Bronchial epithelial cell (primary cell): ENCODE data around the gene TNRC6B. TPM values are rescaled to one million over a fixed set of nuclear protein-coding genes. Genes with fewer than 3 reads are reported as not detected.

ENCODE experiments used
- DNase-seq: peaks from one replicate; pipeline ENCODE4 v3.0.0-alpha.2; 2010; ENCODE audit warnings: low read depth
- FAIRE-seq: peaks from 2 replicates; lab custom pipeline; 2011; peaks lifted over from hg19 to GRCh38; lab: Jason Lieb, UNC
- H3K27me3 ChIP-seq: 2 replicates; pipeline ENCODE4 v1.5.1; 2011; ENCODE audit warnings: low read length; ENCODE audit not compliant: control insufficient read depth, insufficient read depth
- H3K36me3 ChIP-seq: 2 replicates; pipeline ENCODE4 v1.5.1; 2011; ENCODE audit warnings: low read length; ENCODE audit not compliant: control insufficient read depth, insufficient read depth
- H3K4me3 ChIP-seq: 2 replicates; pipeline ENCODE4 v1.5.1; 2011; ENCODE audit warnings: mild to moderate bottlenecking, low read depth, low read length, control low read depth
- total RNA-seq: library from RNA; depleted of rRNA; stranded (reverse); fragments of >200 nt; gene quantifications from 2 replicates; pipeline ENCODE4 v1.2.1, GENCODE V29; 2014
- TF ChIP-seq, protein P1 (sequence below): IDR thresholded peaks from 2 replicates; pipeline ENCODE4 v1.5.1; 2011; ENCODE audit warnings: mild to moderate bottlenecking, moderate library complexity, low read length, control low read depth, inconsistent platforms; ENCODE audit not compliant: insufficient read depth, severe bottlenecking

The TNRC6B gene
- total RNA-seq, 1 donor from 2014 or later: 8.4 TPM

DNA sequence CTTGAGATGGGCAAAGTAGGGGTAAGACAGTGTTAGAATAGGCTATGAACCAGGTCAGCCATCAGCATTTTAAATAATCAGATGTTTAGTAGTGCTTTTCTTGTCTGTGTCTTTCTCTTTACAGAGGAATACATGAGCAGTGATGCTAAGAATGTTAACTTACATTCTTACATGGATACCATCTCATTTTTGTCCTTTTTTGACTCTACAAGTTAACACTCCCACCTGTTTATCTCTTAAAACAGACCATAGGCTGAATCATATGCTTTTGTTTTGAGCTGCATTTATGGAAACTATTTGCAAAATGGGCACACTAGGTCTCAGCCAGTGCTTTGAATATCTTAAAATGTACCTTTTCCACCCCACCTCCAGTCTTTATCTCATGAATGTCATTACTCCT is 143.0 kb downstream of the TNRC6B start:
- no peak for FAIRE-seq
- H3K36me3 ChIP-seq: peaks cover 5% of the 10 kb centered on the region

DNA sequence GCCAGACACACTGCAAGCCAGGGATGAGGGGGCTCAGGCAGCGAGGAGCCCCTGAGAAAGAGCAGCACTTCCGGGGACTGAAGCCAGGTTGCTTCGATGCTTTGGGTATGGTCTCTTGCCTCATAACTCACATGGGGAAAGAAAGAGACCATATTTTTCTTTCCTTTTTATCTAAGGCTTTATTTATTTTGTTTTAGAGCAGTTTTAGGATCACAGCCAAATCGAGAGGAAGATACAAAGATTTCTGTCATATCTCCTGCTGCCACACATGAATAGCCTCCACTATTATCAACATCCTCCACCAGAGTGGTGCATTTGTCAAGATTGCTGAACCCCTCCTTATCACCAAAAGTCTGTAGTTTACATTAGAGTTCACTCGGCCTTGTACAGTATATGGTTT is 144.3 kb downstream of the TNRC6B start:
- TF ChIP-seq, protein P1, sequence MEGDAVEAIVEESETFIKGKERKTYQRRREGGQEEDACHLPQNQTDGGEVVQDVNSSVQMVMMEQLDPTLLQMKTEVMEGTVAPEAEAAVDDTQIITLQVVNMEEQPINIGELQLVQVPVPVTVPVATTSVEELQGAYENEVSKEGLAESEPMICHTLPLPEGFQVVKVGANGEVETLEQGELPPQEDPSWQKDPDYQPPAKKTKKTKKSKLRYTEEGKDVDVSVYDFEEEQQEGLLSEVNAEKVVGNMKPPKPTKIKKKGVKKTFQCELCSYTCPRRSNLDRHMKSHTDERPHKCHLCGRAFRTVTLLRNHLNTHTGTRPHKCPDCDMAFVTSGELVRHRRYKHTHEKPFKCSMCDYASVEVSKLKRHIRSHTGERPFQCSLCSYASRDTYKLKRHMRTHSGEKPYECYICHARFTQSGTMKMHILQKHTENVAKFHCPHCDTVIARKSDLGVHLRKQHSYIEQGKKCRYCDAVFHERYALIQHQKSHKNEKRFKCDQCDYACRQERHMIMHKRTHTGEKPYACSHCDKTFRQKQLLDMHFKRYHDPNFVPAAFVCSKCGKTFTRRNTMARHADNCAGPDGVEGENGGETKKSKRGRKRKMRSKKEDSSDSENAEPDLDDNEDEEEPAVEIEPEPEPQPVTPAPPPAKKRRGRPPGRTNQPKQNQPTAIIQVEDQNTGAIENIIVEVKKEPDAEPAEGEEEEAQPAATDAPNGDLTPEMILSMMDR: no peak
- DNase-seq: no peak
- no peak for FAIRE-seq
- no peaks in the 10 kb centered on the region for H3K27me3 ChIP-seq
- H3K36me3 ChIP-seq: peaks cover 5% of the 10 kb centered on the region
- H3K4me3 ChIP-seq: no peak overlapping the region

More for the DNA sequence above, 143.0 kb downstream of the TNRC6B start:
- Histone ChIP-seq H3K27me3 (no peaks in the 10 kb centered on the region), H3K4me3 (no peak overlapping the region)
- DNase-seq: no peak
- TF ChIP-seq, protein P1: no peak

DNA sequence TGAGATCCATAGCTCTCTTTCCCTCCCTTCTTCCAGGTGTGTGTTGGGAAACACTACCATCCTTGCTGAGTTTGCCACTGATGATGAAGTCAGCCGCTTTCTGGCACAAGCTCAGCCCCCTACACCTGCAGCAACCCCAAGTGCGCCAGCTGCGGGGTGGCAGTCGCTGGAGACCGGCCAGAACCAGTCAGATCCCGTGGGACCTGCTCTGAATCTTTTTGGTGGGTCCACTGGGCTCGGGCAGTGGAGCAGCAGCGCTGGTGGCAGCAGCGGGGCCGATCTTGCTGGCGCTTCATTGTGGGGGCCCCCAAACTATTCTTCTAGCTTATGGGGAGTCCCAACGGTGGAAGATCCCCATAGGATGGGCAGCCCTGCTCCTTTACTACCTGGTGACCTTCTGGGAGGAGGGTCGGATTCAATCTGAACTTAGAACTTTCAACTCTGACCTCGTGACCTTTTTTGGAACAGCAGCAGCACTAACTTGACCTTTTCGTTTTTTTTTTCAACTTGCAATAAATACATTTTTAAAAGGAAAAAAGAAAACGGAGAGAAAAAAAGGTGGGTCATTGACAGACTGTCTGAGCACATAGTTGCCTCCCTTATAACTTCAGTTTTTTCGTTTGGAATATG is 145.2 kb downstream of the TNRC6B start:
- H3K27me3 ChIP-seq: no peaks in the 10 kb centered on the region
- FAIRE-seq (no peak), DNase-seq (no peak)
- no peak overlapping the region for H3K4me3 ChIP-seq
- H3K36me3 ChIP-seq: peaks cover 5% of the 10 kb centered on the region
- TF ChIP-seq, protein P1: no peak

DNA sequence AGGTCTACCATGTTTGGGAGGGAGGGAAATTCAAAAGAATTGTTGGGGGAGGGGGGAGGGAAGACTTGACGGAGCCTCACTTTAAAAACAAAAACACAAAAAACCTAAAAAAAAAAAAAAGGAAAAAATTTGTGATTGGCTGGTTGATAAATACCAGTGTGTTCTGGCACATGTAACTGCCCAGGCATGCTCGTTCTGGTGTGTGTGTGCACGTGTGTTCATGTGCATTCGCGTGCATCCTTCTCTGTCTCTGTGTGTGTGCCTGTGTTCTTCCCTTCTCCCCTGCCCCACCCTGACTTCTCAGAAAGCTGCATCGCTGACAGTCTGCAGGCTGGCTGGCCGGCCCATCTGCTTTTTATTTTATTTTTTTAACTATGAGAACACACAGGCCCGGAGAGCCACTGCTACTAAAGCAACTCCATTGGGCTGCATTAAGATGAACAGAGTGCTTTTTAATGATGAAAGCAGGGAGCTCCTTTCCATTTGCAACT is 146.0 kb downstream of the TNRC6B start:
- H3K36me3 ChIP-seq: peaks cover 5% of the 10 kb centered on the region
- no peak for FAIRE-seq
- DNase-seq: no peak
- H3K4me3 ChIP-seq: no peak overlapping the region
- no peaks in the 10 kb centered on the region for H3K27me3 ChIP-seq
- TF ChIP-seq, protein P1: no peak

DNA sequence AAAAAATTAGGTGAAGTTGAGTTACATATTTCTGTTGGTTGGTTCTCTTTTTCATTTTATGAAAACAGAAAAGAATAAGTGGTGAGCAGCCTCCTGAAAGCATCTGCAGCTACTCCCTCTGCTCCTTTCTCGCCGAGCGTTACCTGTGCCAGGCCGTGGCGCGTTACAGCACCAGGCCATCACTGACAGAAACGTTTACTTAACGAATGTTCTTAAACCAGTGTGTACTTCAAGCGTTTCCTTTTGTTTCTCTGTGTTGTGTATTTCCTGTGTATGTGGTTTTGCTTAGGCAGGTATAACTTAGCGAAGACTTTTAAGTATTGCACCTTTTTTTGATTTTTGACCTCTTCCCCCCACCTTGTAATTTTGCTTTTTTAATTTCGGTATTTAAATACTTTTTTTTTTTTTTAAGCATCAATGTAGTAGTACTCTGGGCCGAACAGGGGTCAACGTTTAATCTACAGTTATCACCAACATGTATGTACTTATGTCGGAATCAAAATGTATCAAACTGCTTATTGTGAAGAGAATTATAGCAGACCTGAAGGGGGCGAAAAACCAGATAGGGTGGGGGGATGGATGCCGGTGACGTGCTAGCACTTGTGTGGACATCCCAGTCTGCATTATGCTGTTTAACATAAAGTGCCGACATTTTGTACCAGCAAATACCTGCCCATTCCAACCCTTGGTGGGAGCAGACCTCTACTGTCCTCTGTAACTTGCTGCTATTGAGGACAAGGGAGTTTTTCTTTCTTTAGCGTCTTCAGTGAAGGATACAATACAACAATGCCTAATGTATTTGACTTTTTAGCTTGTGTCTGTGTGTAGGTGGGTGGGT is 147.0 kb downstream of the TNRC6B start:
- peaks cover 5% of the 10 kb centered on the region for H3K36me3 ChIP-seq
- no peaks in the 10 kb centered on the region for H3K27me3 ChIP-seq
- FAIRE-seq (no peak), DNase-seq (no peak)
- H3K4me3 ChIP-seq: no peak overlapping the region
- TF ChIP-seq, protein P1: no peak
